Endothelial cell of umbilical vein (primary cell): ENCODE data around the gene CEACAM1. TPM values are rescaled to one million over a fixed set of nuclear protein-coding genes. Genes with fewer than 3 reads are reported as not detected.

ENCODE experiments used
- BruUV-seq: library from RNA; stranded (reverse); fragments of 400-500 nt; replicated peaks from 2 replicates; lab custom pipeline; 2021; lab: Mats Ljungman, UMichigan
- CTCF ChIA-PET: fragments of 300-600, 350-600 bp; sonication (Branson Sonifier 250); formaldehyde crosslinking; loops from one replicate; lab custom pipeline; 2021; ENCODE audit warnings: antibody characterized with exemption, inconsistent platforms; lab: Charles Lee
- POLR2A ChIA-PET: fragments of 300-600, 350-600 bp; sonication (Branson Sonifier 250); formaldehyde crosslinking; loops from one replicate; lab custom pipeline; 2021; ENCODE audit warnings: antibody characterized with exemption, inconsistent platforms; lab: Charles Lee
- DNase-seq: peaks from one replicate; pipeline ENCODE4 v3.0.0-alpha.2; 2011; ENCODE audit warnings: low read depth, low spot score
- FAIRE-seq: peaks from 2 replicates; lab custom pipeline; 2011; peaks lifted over from hg19 to GRCh38; lab: Jason Lieb, UNC
- H2AFZ ChIP-seq: 2 replicates; pipeline ENCODE4 v1.6.0; 2012; ENCODE audit warnings: low read depth, low read length, control low read depth, inconsistent platforms
- H3K27ac ChIP-seq: 2 replicates; pipeline ENCODE4 v1.5.1; 2011; ENCODE audit warnings: low read depth, mild to moderate bottlenecking, control low read depth, low read length, moderate library complexity; ENCODE audit not compliant: insufficient read depth
- H3K27me3 ChIP-seq, 2 experiments: 2 replicates each; pipeline versions ENCODE4 v1.6.0 to v1.6.1; 2011; ENCODE audit warnings: low read length in 2 of 2, mixed read lengths in 1 of 2; ENCODE audit not compliant: control insufficient read depth in 2 of 2, insufficient read depth in 2 of 2
- H3K36me3 ChIP-seq, 2 experiments: 2 replicates in 1 of 2; 3 replicates in 1 of 2; pipeline ENCODE4 v1.5.1; 2011; ENCODE audit warnings: low read length in 2 of 2, mild to moderate bottlenecking in 1 of 2, moderate library complexity in 1 of 2; ENCODE audit not compliant: control insufficient read depth in 2 of 2, insufficient read depth in 2 of 2; ENCODE audit errors: extremely low read depth in 1 of 2
- H3K4me1 ChIP-seq: 3 replicates; pipeline ENCODE4 v1.5.1; 2011; ENCODE audit warnings: mild to moderate bottlenecking, low read length; ENCODE audit not compliant: control insufficient read depth, insufficient read depth; ENCODE audit errors: extremely low read depth
- H3K4me2 ChIP-seq: 2 replicates; pipeline ENCODE4 v1.6.1; 2011; ENCODE audit warnings: low read length, control low read depth, mixed read lengths; ENCODE audit not compliant: insufficient read depth
- H3K4me3 ChIP-seq, 3 experiments: fragments of 200-600 bp in 1 of 3; sonication (generic), shearing (Covaris generic) in 1 of 3; replicated peaks in 1 of 3; 2 replicates each; pipeline ENCODE4 v1.5.1; 2011 to 2016; ENCODE audit warnings: control low read depth in 3 of 3, low read length in 3 of 3, mild to moderate bottlenecking in 2 of 3, inconsistent platforms in 1 of 3, low read depth in 1 of 3, moderate library complexity in 1 of 3; ENCODE audit not compliant: insufficient read depth in 1 of 3
- H3K79me2 ChIP-seq: 2 replicates; pipeline ENCODE4 v1.6.0; 2012; ENCODE audit warnings: low read length, inconsistent platforms; ENCODE audit not compliant: control insufficient read depth, insufficient read depth
- H3K9ac ChIP-seq: replicated peaks from 2 replicates; pipeline ENCODE3; 2011; ENCODE audit warnings: low read length, control low read depth; ENCODE audit not compliant: insufficient read depth; ENCODE audit errors: extremely low read depth
- H3K9me1 ChIP-seq: replicated peaks from 3 replicates; pipeline ENCODE4 v1.6.0; 2011; ENCODE audit warnings: mild to moderate bottlenecking, low read length; ENCODE audit not compliant: control insufficient read depth, insufficient read depth; ENCODE audit errors: extremely low read depth
- H3K9me3 ChIP-seq: replicated peaks from 2 replicates; pipeline ENCODE4 v1.5.1; 2012; ENCODE audit warnings: low read length, inconsistent platforms; ENCODE audit not compliant: control insufficient read depth, insufficient read depth
- H4K20me1 ChIP-seq: replicated peaks from 2 replicates; pipeline ENCODE3; 2011; ENCODE audit warnings: mild to moderate bottlenecking, low read length; ENCODE audit not compliant: control insufficient read depth, insufficient read depth; ENCODE audit errors: extremely low read depth
- EZH2 ChIP-seq: IDR thresholded peaks from 2 replicates; pipeline ENCODE4 v1.6.1; 2012; ENCODE audit warnings: borderline replicate concordance, low read depth, mild to moderate bottlenecking, moderate library complexity, low read length, inconsistent platforms; ENCODE audit not compliant: severe bottlenecking
- FOS ChIP-seq: IDR thresholded peaks from 2 replicates; pipeline ENCODE4 v1.6.1; 2011; ENCODE audit warnings: mild to moderate bottlenecking, low read length, moderate library complexity, borderline replicate concordance; ENCODE audit not compliant: insufficient read depth
- GATA2 ChIP-seq: IDR thresholded peaks from 2 replicates; pipeline ENCODE4 v1.7.0; 2011; ENCODE audit warnings: low read depth, mild to moderate bottlenecking, moderate library complexity, mixed read lengths, low read length; ENCODE audit not compliant: insufficient read length, insufficient read depth
- POLR2A ChIP-seq: IDR thresholded peaks from 2 replicates; pipeline ENCODE4 v1.6.1; 2012; ENCODE audit warnings: low read depth, mild to moderate bottlenecking, control low read depth, low read length
- POLR2AphosphoS5 ChIP-seq: IDR thresholded peaks from 2 replicates; pipeline ENCODE4 v1.6.1; 2012; ENCODE audit warnings: low read depth, mild to moderate bottlenecking, control low read depth, low read length, moderate library complexity; ENCODE audit not compliant: insufficient read depth
- dilution Hi-C: fragments of 300-500 bp; cut with MboI; formaldehyde crosslinking; loops from one replicate; pipeline ENCODE4 v1.15.0; 2019; ENCODE audit warnings: low sequenced_read_pairs; ENCODE audit not compliant: extremely low pct_ligation_motif_present
- intact Hi-C: fragments of 100-400 bp; cut with micrococcal nuclease; formaldehyde crosslinking; loops from one replicate; pipeline ENCODE4 v1.10.0; 2022
- polyA plus RNA-seq, 4 experiments: library from polyadenylated mRNA; depleted of rRNA in 3 of 4; stranded (reverse) in 3 of 4; unstranded in 1 of 4; fragments of >200 nt; gene quantifications; 2 replicates each; pipeline versions ENCODE4 v1.2.1 to v1.2.3, GENCODE V29; 2011 to 2012; ENCODE audit warnings: missing spikeins in 1 of 4
- total RNA-seq: library from RNA; stranded (reverse); gene quantifications from 2 replicates; pipeline ENCODE4 v1.2.3, GENCODE V29; 2021

The CEACAM1 gene
- total and polyA plus RNA-seq, 2 donors (not counting 3 experiments of a cell fraction or from before 2014, with no cell fraction given), result 3.5 to 3.6 TPM

DNA sequence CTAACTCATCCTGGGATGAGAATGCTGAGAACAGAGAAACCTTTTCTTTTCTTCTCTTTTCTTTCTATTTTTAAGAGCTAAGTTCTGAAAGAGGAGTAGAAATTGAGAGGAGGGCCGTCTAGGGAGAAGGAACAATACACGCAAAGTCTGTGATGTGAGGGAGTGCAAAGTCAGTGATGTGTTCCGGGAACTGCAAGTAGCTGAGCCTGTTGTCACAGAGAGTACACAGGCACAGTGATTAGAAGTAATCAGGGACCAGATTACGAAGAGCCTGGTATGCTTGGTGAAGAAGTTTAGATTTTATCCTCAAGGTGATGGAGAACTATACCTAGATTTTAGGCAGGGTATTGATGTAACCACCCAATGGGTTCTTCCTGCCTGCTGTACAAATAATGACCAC, 53.5 kb downstream of the CEACAM1 start:
- H3K4me3 ChIP-seq, result no peak overlapping the region
- TF ChIP-seq EZH2 (no peak), GATA2 (no peak), FOS (no peak)
- H3K27ac ChIP-seq, result no peak overlapping the region
- ChIA-PET POLR2A (no interaction called here), CTCF (interaction anchor here (1.5 kb wide), 1 partner anchor 34 kb away, joined by 4 read pairs; no protein-coding TSS in a partner anchor)
- intact Hi-C loops (no loop called here), dilution Hi-C loops (no loop called here)
- no peaks in the 10 kb centered on the region for H3K9me1 ChIP-seq
- no peaks in the 10 kb centered on the region for H3K9me3 ChIP-seq
- no peaks in the 10 kb centered on the region for H3K4me1 ChIP-seq
- H3K9ac ChIP-seq, result no peak overlapping the region
- H3K27me3 ChIP-seq, result peaks cover 0 to 1% of the 10 kb centered on the region in 2 experiments
- H3K36me3 ChIP-seq, result no peaks in the 10 kb centered on the region
- H2AFZ ChIP-seq, result no peak overlapping the region
- FAIRE-seq (no peak), DNase-seq (no peak)
- H3K79me2 ChIP-seq, result no peaks in the 10 kb centered on the region
- no peaks in the 10 kb centered on the region for H4K20me1 ChIP-seq
- no TSS peak for BruUV-seq
- H3K4me2 ChIP-seq, result no peak overlapping the region

DNA sequence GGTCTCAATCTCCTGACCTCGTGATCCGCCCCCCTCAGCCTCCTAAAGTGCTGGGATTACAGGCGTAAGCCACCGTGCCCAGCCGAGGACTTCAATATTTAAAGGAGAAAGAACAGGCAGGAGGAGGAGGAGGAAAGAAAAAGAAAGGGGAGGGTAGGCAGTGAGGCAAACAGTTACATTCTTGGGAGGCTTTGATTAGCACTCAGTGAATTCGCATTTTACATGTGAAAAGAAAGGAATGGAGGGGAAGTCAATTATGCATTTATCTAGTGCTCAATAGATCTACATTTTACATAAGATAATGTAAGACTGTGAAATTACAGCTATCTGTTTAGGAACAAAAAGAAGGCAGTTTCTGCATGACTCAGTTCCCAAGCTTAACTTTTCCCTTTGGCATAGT, 54.6 kb downstream of the CEACAM1 start:
- no peaks in the 10 kb centered on the region for H4K20me1 ChIP-seq
- H3K4me2 ChIP-seq, result no peak overlapping the region
- no peaks in the 10 kb centered on the region for H3K4me1 ChIP-seq
- FAIRE-seq, result no peak
- dilution Hi-C loops (no loop called here), intact Hi-C loops (no loop called here)
- BruUV-seq, result no TSS peak
- H3K9ac ChIP-seq, result no peak overlapping the region
- no peak for TF ChIP-seq POLR2A
- no peak for TF ChIP-seq POLR2AphosphoS5
- H3K36me3 ChIP-seq, result no peaks in the 10 kb centered on the region
- DNase-seq, result no peak
- ChIA-PET CTCF (interaction anchor here (1.5 kb wide), 1 partner anchor 33 kb away, joined by 4 read pairs; no protein-coding TSS in a partner anchor), POLR2A (no interaction called here)
- H3K27me3 ChIP-seq, result peaks cover 0 to 1% of the 10 kb centered on the region in 2 experiments
- H3K9me1 ChIP-seq, result no peaks in the 10 kb centered on the region
- H3K79me2 ChIP-seq, result no peaks in the 10 kb centered on the region
- no peak overlapping the region for H2AFZ ChIP-seq
- H3K9me3 ChIP-seq, result no peaks in the 10 kb centered on the region
- H3K4me3 ChIP-seq, result no peak overlapping the region
- H3K27ac ChIP-seq, result no peak overlapping the region
